K562 (cell line): ENCODE data around the gene HPCAL1. TPM values are rescaled to one million over a fixed set of nuclear protein-coding genes. Genes with fewer than 3 reads are reported as not detected.

Source experiments
- ATAC-seq: fragments of 200-7000 bp; cut with Tn5 transposase; 3 replicates; pipeline ENCODE4 v1.9.1; 2020; ENCODE audit warnings: moderate library complexity
- BruUV-seq: library from RNA; stranded (reverse); fragments of 400-500 nt; replicated peaks from 2 replicates; lab custom pipeline; 2021; lab: Mats Ljungman, UMichigan
- CTCF ChIA-PET: fragments of 300-600 bp; formaldehyde crosslinking; extraction: SDS; loops from one replicate; lab custom pipeline; 2021; ENCODE audit warnings: low intra/inter-chr PET ratio; lab: Yijun Ruan, JAX
- POLR2A ChIA-PET: fragments of 300-600, 350-650 bp; sonication (Branson Sonifier 250); formaldehyde crosslinking; extraction: SDS; loops from one replicate; lab custom pipeline; 2021; ENCODE audit warnings: antibody characterized with exemption, inconsistent platforms; lab: Yijun Ruan, JAX
- DNase-seq, 4 experiments: peaks; one replicate each; pipeline versions ENCODE4 v3.0.0 to v3.0.0-alpha.2; 2011 to 2018; ENCODE audit warnings: low spot score in 3 of 4, mixed read lengths in 3 of 4; ENCODE audit errors: extremely low read depth in 1 of 4
- FAIRE-seq: peaks from 2 replicates; lab custom pipeline; 2011; peaks lifted over from hg19 to GRCh38; lab: Jason Lieb, UNC
- H2AFZ ChIP-seq: 2 replicates; pipeline ENCODE4 v1.6.0; 2011; ENCODE audit warnings: low read depth, low read length, control low read depth, inconsistent platforms
- H3K27ac ChIP-seq: fragments of 200-600 bp; 3 replicates; pipeline ENCODE4 v1.8.0; 2011; ENCODE audit warnings: low read depth, mild to moderate bottlenecking, control low read depth, inconsistent platforms, low read length, moderate library complexity, mixed read lengths; ENCODE audit errors: extremely low read depth
- H3K27me3 ChIP-seq, 2 experiments: fragments of 300-600 bp in 1 of 2; 2 replicates in 1 of 2; 3 replicates in 1 of 2; pipeline versions ENCODE4 v1.6.0 to v1.8.0; 2011; ENCODE audit warnings: inconsistent platforms in 2 of 2, low read length in 2 of 2, mild to moderate bottlenecking in 1 of 2, mixed read lengths in 1 of 2, moderate library complexity in 1 of 2; ENCODE audit not compliant: control insufficient read depth in 2 of 2, insufficient read depth in 2 of 2
- H3K36me3 ChIP-seq: fragments of 300-600 bp; 3 replicates; pipeline ENCODE4 v1.8.0; 2011; ENCODE audit warnings: mild to moderate bottlenecking, low read length, inconsistent platforms; ENCODE audit not compliant: control insufficient read depth, insufficient read depth
- H3K4me1 ChIP-seq, 2 experiments: fragments of 200-600 bp in 1 of 2; replicated peaks in 1 of 2; 2 replicates in 1 of 2; 3 replicates in 1 of 2; pipeline versions ENCODE4 v1.5.1 to v1.8.0; 2011; ENCODE audit warnings: inconsistent platforms in 2 of 2, low read length in 2 of 2, mild to moderate bottlenecking in 1 of 2, mixed read lengths in 1 of 2, moderate library complexity in 1 of 2; ENCODE audit not compliant: control insufficient read depth in 2 of 2, insufficient read depth in 2 of 2
- H3K4me2 ChIP-seq: 2 replicates; pipeline ENCODE4 v1.6.1; 2011; ENCODE audit warnings: low read length, control low read depth, inconsistent platforms, mixed read lengths; ENCODE audit not compliant: insufficient read depth
- H3K4me3 ChIP-seq: fragments of 200-600 bp; sonication (generic), shearing (Covaris generic); 2 replicates; pipeline ENCODE4 v1.5.1; 2016; ENCODE audit warnings: control low read depth, inconsistent platforms
- H3K79me2 ChIP-seq: fragments of 200-600 bp; 3 replicates; pipeline ENCODE4 v1.8.0; 2011; ENCODE audit warnings: low read length, inconsistent platforms; ENCODE audit not compliant: control insufficient read depth, insufficient read depth
- H3K9ac ChIP-seq, 2 experiments: 2 replicates each; pipeline versions ENCODE4 v1.6.0 to v1.6.1; 2011; ENCODE audit warnings: low read depth in 2 of 2, low read length in 2 of 2, control low read depth in 1 of 2, inconsistent platforms in 1 of 2, mild to moderate bottlenecking in 1 of 2, mixed read lengths in 1 of 2; ENCODE audit not compliant: insufficient read depth in 1 of 2
- H3K9me1 ChIP-seq: one replicate; pipeline ENCODE4 v1.6.0; 2011; ENCODE audit warnings: inconsistent platforms, mild to moderate bottlenecking, low read length, moderate library complexity; ENCODE audit not compliant: control insufficient read depth, insufficient read depth
- H3K9me3 ChIP-seq: replicated peaks from 2 replicates; pipeline ENCODE4 v1.5.1; 2011; ENCODE audit warnings: low read depth, low read length, inconsistent platforms; ENCODE audit not compliant: control insufficient read depth, insufficient read depth
- H4K20me1 ChIP-seq: replicated peaks from 2 replicates; pipeline ENCODE4 v1.6.1; 2011; ENCODE audit warnings: low read length, inconsistent platforms, mixed read lengths; ENCODE audit not compliant: control insufficient read depth, insufficient read depth
- CEBPG ChIP-seq, 3 experiments: fragments of 200-800 bp in 1 of 3; sonication (Bioruptor generic) in 1 of 3; sonication (generic) in 1 of 3; formaldehyde crosslinking in 1 of 3; IDR thresholded peaks in 2 of 3; conservative IDR thresholded peaks in 1 of 3; 2 replicates each; pipeline versions ENCODE4 v1.6.1 to v1.8.0; 2016 to 2022; ENCODE audit warnings: missing compliant biosample characterization in 2 of 3, missing genetic modification characterization in 2 of 3, mild to moderate bottlenecking in 1 of 3, missing genetic modification reagents in 1 of 3
- CSDE1 ChIP-seq, 2 experiments: fragments of 450-650 bp; IDR thresholded peaks; 2 replicates each; pipeline ENCODE4 v1.6.1; 2016; ENCODE audit warnings: mild to moderate bottlenecking in 1 of 2
- ELK3 ChIP-seq: fragments of 450-650 bp; formaldehyde crosslinking; IDR thresholded peaks from 2 replicates; pipeline ENCODE4 v1.4.0; 2020; ENCODE audit warnings: mild to moderate bottlenecking
- ETV5 ChIP-seq: sonication (generic); formaldehyde crosslinking; IDR thresholded peaks from 2 replicates; pipeline ENCODE4 v1.4.0; 2020; ENCODE audit warnings: low read depth, mild to moderate bottlenecking, missing genetic modification reagents
- GMEB1 ChIP-seq: fragments of 250-450 bp; sonication (Bioruptor Pico); IDR thresholded peaks from 2 replicates; pipeline ENCODE4 v1.4.0; 2020; ENCODE audit warnings: mild to moderate bottlenecking
- NRF1 ChIP-seq, 2 experiments: fragments of 450-650 bp; IDR thresholded peaks in 1 of 2; conservative IDR thresholded peaks in 1 of 2; 2 replicates each; pipeline ENCODE4 v1.6.1; 2014; ENCODE audit warnings: mild to moderate bottlenecking in 2 of 2
- POLR2B ChIP-seq: fragments of 450-650 bp; IDR thresholded peaks from 2 replicates; pipeline ENCODE4 v1.6.1; 2018; ENCODE audit warnings: low read depth; ENCODE audit not compliant: partially characterized antibody
- POLR2G ChIP-seq: fragments of 200-400 bp; formaldehyde crosslinking; IDR thresholded peaks from 2 replicates; pipeline ENCODE4 v1.6.1; 2017; ENCODE audit warnings: low read depth, mild to moderate bottlenecking, antibody characterized with exemption, low read length, moderate library complexity
- PPARD ChIP-seq: fragments of 250-450 bp; sonication (Bioruptor Pico); IDR thresholded peaks from 2 replicates; pipeline ENCODE4 v1.8.0; 2022; ENCODE audit warnings: inconsistent platforms, mild to moderate bottlenecking, moderate library complexity
- RBFOX2 ChIP-seq: fragments of 200-400 bp; formaldehyde crosslinking; IDR thresholded peaks from 2 replicates; pipeline ENCODE4 v1.6.1; 2017; ENCODE audit warnings: low read depth, mild to moderate bottlenecking, low read length, moderate library complexity
- SNRNP70 ChIP-seq: fragments of 200-400 bp; formaldehyde crosslinking; optimal IDR thresholded peaks from 2 replicates; pipeline ENCODE3; 2017; ENCODE audit warnings: low read depth, low read length
- ZKSCAN8 ChIP-seq: fragments of 200-800 bp; sonication (Bioruptor generic); IDR thresholded peaks from 2 replicates; pipeline ENCODE4 v1.6.1; 2016; ENCODE audit warnings: missing genetic modification characterization, missing compliant biosample characterization
- ZNF282 ChIP-seq: sonication (generic); formaldehyde crosslinking; IDR thresholded peaks from 2 replicates; pipeline ENCODE4 v1.8.1; 2023; ENCODE audit warnings: missing genetic modification reagents
- WGBS: fragments of 100-300 bp; shearing (Covaris generic); methylation state at CpG from one replicate; pipeline ENCODE4 v1.1.6; 2016; ENCODE audit warnings: low coverage, mixed read lengths; ENCODE audit not compliant: insufficient coverage; ENCODE audit errors: missing lambda C conversion rate; 5-methylcytosine and 5-hydroxymethylcytosine counted together
- in situ Hi-C: fragments of 300-500 bp; cut with MboI; formaldehyde crosslinking; loops from 4 replicates; pipeline ENCODE4 v1.15.0; 2018; ENCODE audit warnings: inconsistent platforms, mixed read lengths
- intact Hi-C: fragments of 100-400 bp; cut with micrococcal nuclease; formaldehyde crosslinking; loops from 2 replicates; pipeline ENCODE4 v1.14.2; 2022
- polyA plus RNA-seq, 8 experiments: library from polyadenylated mRNA; depleted of rRNA in 4 of 8; stranded (reverse) in 5 of 8; unstranded in 3 of 8; fragments of >200 nt; fragmentation: Nextera tagmentation in 2 of 8; fragmentation: Illumina TruSeq in 1 of 8; extraction: Ambion mirVana in 2 of 8; extraction: Trizol in 1 of 8; gene quantifications; 2 replicates each; pipeline versions ENCODE4 v1.2.1 to v1.2.3, GENCODE V29; 2011 to 2014; ENCODE audit warnings: inconsistent platforms in 1 of 8, missing spikeins in 1 of 8
- total RNA-seq, 7 experiments: library from RNA; depleted of rRNA in 6 of 7; stranded (reverse); fragments of >200 nt in 6 of 7; fragmentation: Illumina TruSeq in 2 of 7; extraction: Trizol in 2 of 7; gene quantifications; 2 replicates each; pipeline versions ENCODE4 v1.2.1 to v1.2.3, GENCODE V29; 2011 to 2021; ENCODE audit warnings: low replicate concordance in 1 of 7
- TF ChIP-seq, protein P1 (sequence below): sonication (generic); formaldehyde crosslinking; IDR thresholded peaks from 2 replicates; pipeline ENCODE4 v1.8.1; 2023; ENCODE audit warnings: missing genetic modification reagents, mild to moderate bottlenecking, borderline replicate concordance

The HPCAL1 gene
- total and polyA plus RNA-seq, 9 of the 15 experiments (the other 6 are each of a cell fraction or from before 2014, with no cell fraction given), result 2.7 to 65.5 (median 23.9) TPM

- H3K9me1 ChIP-seq, result no peaks in the 10 kb centered on the region
- no peaks in the 10 kb centered on the region for H3K9me3 ChIP-seq
- H2AFZ ChIP-seq, result no peak overlapping the region
- H4K20me1 ChIP-seq, result peaks cover 17% of the 10 kb centered on the region
- no TSS peak for BruUV-seq
- FAIRE-seq, result peak; percentile 11
- H3K4me3 ChIP-seq, result no peak overlapping the region
- H3K4me1 ChIP-seq, result peaks cover 9 to 31% of the 10 kb centered on the region in 2 experiments; a peak in 4 of 5 replicates
- intact Hi-C loops (loop anchor here (2.0 to 10.0 kb wide), 3 partner anchors 216 to 634 kb away; no protein-coding TSS in a partner anchor), in situ Hi-C loops (loop anchor here (5.0 to 10.0 kb wide), 2 partner anchors 316 to 644 kb away; partner anchors contain the start of gene RRM2)
- peak; percentile 4 for ATAC-seq
- peaks cover 50% of the 10 kb centered on the region for H3K36me3 ChIP-seq
- ChIA-PET CTCF (interaction anchor here (0.6 kb wide), 1 partner anchor 348 kb away, joined by 3 read pairs; no protein-coding TSS in a partner anchor), POLR2A (interaction anchor here (0.7 to 3.8 kb wide), 12 partner anchors 9 to 368 kb away, joined by 3 to 41 read pairs (median 4); partner anchors contain the start of gene ODC1)
- H3K27ac ChIP-seq, result no peak overlapping the region; the same call in 2 of the 3 replicates
- DNase-seq, result peak in 1 of 4 experiments; percentile 27
- H3K27me3 ChIP-seq, result no peaks in the 10 kb centered on the region
- H3K9ac ChIP-seq, result peak overlapping the region in 1 of 2 experiments; percentile 23; a peak in 1 of 4 replicates
- 54% methylated on average over 14 of the region's 14 CpGs for WGBS
- H3K79me2 ChIP-seq, result peaks cover 9% of the 10 kb centered on the region
- no peak overlapping the region for H3K4me2 ChIP-seq
- peak; percentile 60; the same call in 1 of the 2 replicates for TF ChIP-seq POLR2G
- no peak for TF ChIP-seq ELK3 (CRISPR knock-in tag)
- no peak for TF ChIP-seq CSDE1 (IDR thresholded peaks at IDR 0.05)
- no peak for TF ChIP-seq CEBPG (CRISPR knock-in tag; IDR thresholded peaks at IDR 0.05)
- no peak for TF ChIP-seq CEBPG (tag; conservative IDR thresholded peaks at IDR 0.05 in 1 of 2, IDR thresholded peaks at IDR 0.05 in 1 of 2)
- TF ChIP-seq ETV5 (CRISPR knock-in tag), result no peak
- no peak for TF ChIP-seq GMEB1 (CRISPR knock-in tag)
- TF ChIP-seq PPARD (CRISPR knock-in tag), result no peak
- TF ChIP-seq, protein P1, sequence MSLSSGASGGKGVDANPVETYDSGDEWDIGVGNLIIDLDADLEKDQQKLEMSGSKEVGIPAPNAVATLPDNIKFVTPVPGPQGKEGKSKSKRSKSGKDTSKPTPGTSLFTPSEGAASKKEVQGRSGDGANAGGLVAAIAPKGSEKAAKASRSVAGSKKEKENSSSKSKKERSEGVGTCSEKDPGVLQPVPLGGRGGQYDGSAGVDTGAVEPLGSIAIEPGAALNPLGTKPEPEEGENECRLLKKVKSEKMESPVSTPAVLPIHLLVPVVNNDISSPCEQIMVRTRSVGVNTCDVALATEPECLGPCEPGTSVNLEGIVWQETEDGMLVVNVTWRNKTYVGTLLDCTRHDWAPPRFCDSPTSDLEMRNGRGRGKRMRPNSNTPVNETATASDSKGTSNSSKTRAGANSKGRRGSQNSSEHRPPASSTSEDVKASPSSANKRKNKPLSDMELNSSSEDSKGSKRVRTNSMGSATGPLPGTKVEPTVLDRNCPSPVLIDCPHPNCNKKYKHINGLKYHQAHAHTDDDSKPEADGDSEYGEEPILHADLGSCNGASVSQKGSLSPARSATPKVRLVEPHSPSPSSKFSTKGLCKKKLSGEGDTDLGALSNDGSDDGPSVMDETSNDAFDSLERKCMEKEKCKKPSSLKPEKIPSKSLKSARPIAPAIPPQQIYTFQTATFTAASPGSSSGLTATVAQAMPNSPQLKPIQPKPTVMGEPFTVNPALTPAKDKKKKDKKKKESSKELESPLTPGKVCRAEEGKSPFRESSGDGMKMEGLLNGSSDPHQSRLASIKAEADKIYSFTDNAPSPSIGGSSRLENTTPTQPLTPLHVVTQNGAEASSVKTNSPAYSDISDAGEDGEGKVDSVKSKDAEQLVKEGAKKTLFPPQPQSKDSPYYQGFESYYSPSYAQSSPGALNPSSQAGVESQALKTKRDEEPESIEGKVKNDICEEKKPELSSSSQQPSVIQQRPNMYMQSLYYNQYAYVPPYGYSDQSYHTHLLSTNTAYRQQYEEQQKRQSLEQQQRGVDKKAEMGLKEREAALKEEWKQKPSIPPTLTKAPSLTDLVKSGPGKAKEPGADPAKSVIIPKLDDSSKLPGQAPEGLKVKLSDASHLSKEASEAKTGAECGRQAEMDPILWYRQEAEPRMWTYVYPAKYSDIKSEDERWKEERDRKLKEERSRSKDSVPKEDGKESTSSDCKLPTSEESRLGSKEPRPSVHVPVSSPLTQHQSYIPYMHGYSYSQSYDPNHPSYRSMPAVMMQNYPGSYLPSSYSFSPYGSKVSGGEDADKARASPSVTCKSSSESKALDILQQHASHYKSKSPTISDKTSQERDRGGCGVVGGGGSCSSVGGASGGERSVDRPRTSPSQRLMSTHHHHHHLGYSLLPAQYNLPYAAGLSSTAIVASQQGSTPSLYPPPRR, result no peak
- no peak for TF ChIP-seq POLR2B
- no peak for TF ChIP-seq NRF1 (conservative IDR thresholded peaks at IDR 0.05 in 1 of 2, IDR thresholded peaks at IDR 0.05 in 1 of 2)
- TF ChIP-seq ZKSCAN8 (CRISPR knock-in tag), result no peak
- TF ChIP-seq RBFOX2, result peak; percentile 36; the same call in 1 of the 2 replicates
- 0 out of 2 replicates have a peak, but pooled peaks have one; percentile 10 for TF ChIP-seq ZNF282
- TF ChIP-seq SNRNP70, result no peak
These were observed 136.0 kb downstream of the HPCAL1 start for GRCh38 chr2:10438688-10439087.
